ENCODE measurements around the gene TRHDE.

GRCh38 chr12:72304751-72305150, 32.6 kb downstream of the TRHDE start:
- TF ChIP-seq EP300 (IDR thresholded peaks at IDR 0.05) = no peak
- TF ChIP-seq RAD21 (conservative IDR thresholded peaks at IDR 0.05 in 1 of 2, IDR thresholded peaks at IDR 0.05 in 1 of 2) = no peak
- no peak for TF ChIP-seq ZC3H11A (IDR thresholded peaks at IDR 0.05)
- no peak for TF ChIP-seq POLR2A (IDR thresholded peaks at IDR 0.05; ENCODE audit: low read length)
- TF ChIP-seq CTCF (IDR thresholded peaks at IDR 0.05) = no peak
- TF ChIP-seq EHMT2 (IDR thresholded peaks at IDR 0.05; ENCODE audit: low read depth) = no peak

Data from A549 (cell line).